GM23338 (cell line): ENCODE data around the gene NUPR1. TPM values are rescaled to one million over a fixed set of nuclear protein-coding genes. Genes with fewer than 3 reads are reported as not detected.

Source experiments
- ATAC-seq: fragments of 200-7000 bp; cut with Tn5 transposase; 3 replicates; pipeline ENCODE4 v1.9.1; 2020
- DNase-seq: peaks from one replicate; pipeline ENCODE4 v3.0.0-alpha.2; 2015; ENCODE audit warnings: low spot score
- H2AFZ ChIP-seq: fragments of 200-600 bp; sonication (generic); 2 replicates; pipeline ENCODE4 v1.8.0; 2016; ENCODE audit warnings: antibody characterized with exemption, mild to moderate bottlenecking, moderate library complexity
- H3F3A ChIP-seq: fragments of 200-600 bp; sonication (generic); replicated peaks from 2 replicates; pipeline ENCODE4 v1.8.0; 2017; ENCODE audit warnings: antibody characterized with exemption, mixed run types, low read depth
- H3K27ac ChIP-seq: fragments of 200-600 bp; sonication (generic); 2 replicates; pipeline ENCODE4 v1.6.1; 2016; ENCODE audit warnings: low read depth
- H3K27me3 ChIP-seq: fragments of 200-600 bp; sonication (generic); 2 replicates; pipeline ENCODE4 v1.8.0; 2016; ENCODE audit warnings: mild to moderate bottlenecking, mixed run types, moderate library complexity; ENCODE audit not compliant: insufficient read depth
- H3K36me3 ChIP-seq: fragments of 200-600 bp; sonication (generic); 2 replicates; pipeline ENCODE4 v1.8.0; 2016; ENCODE audit warnings: mild to moderate bottlenecking; ENCODE audit not compliant: insufficient read depth
- H3K4me1 ChIP-seq: fragments of 200-600 bp; sonication (generic); 2 replicates; pipeline ENCODE4 v1.8.0; 2016; ENCODE audit warnings: mild to moderate bottlenecking, moderate library complexity; ENCODE audit not compliant: insufficient read depth
- H3K4me2 ChIP-seq: fragments of 200-600 bp; sonication (generic); 2 replicates; pipeline ENCODE4 v1.7.1; 2017; ENCODE audit warnings: mixed run types
- H3K4me3 ChIP-seq: fragments of 200-600 bp; sonication (generic); 2 replicates; pipeline ENCODE4 v1.6.1; 2016; ENCODE audit warnings: mixed run types
- H3K79me2 ChIP-seq: fragments of 200-600 bp; sonication (generic); replicated peaks from 2 replicates; pipeline ENCODE4 v1.8.0; 2017; ENCODE audit warnings: mild to moderate bottlenecking; ENCODE audit not compliant: insufficient read depth
- H3K9me2 ChIP-seq: fragments of 200-600 bp; sonication (generic); 2 replicates; pipeline ENCODE4 v1.8.0; 2017; ENCODE audit not compliant: insufficient read depth
- H4K20me1 ChIP-seq: fragments of 200-600 bp; sonication (generic); replicated peaks from 2 replicates; pipeline ENCODE4 v1.8.0; 2017; ENCODE audit warnings: mild to moderate bottlenecking; ENCODE audit not compliant: insufficient read depth
- H3K27ac Mint-ChIP-seq: 2 replicates; pipeline ENCODE4 v1.8.0; 2020; ENCODE audit warnings: inconsistent platforms, mild to moderate bottlenecking, moderate library complexity, mixed read lengths
- H3K27me3 Mint-ChIP-seq: 3 replicates; pipeline ENCODE4 v1.8.0; 2022; ENCODE audit warnings: low read depth, mild to moderate bottlenecking, moderate library complexity, mixed read lengths, inconsistent platforms; ENCODE audit not compliant: insufficient read depth, poor library complexity
- H3K36me3 Mint-ChIP-seq: 3 replicates; pipeline ENCODE4 v1.8.0; 2021; ENCODE audit warnings: low read depth, mild to moderate bottlenecking, inconsistent platforms, moderate library complexity, mixed read lengths
- H3K4me1 Mint-ChIP-seq: 3 replicates; pipeline ENCODE4 v1.8.0; 2020; ENCODE audit warnings: mild to moderate bottlenecking, inconsistent platforms, mixed read lengths
- H3K4me3 Mint-ChIP-seq: 3 replicates; pipeline ENCODE4 v1.8.0; 2021; ENCODE audit warnings: moderate library complexity, mild to moderate bottlenecking, inconsistent platforms, mixed read lengths
- H3K9me3 Mint-ChIP-seq: 3 replicates; pipeline ENCODE4 v1.8.0; 2020; ENCODE audit warnings: moderate library complexity, mild to moderate bottlenecking, inconsistent platforms, mixed read lengths
- CTCF ChIP-seq, 2 experiments: fragments of 200-600 bp in 1 of 2; sonication (generic) in 1 of 2; conservative IDR thresholded peaks; 2 replicates each; pipeline versions ENCODE4 v1.5.1 to v1.6.1; 2016 to 2017; ENCODE audit warnings: antibody characterized with exemption in 2 of 2, low read depth in 2 of 2, mild to moderate bottlenecking in 2 of 2, moderate library complexity in 1 of 2
- ETS1 ChIP-seq: IDR thresholded peaks from 2 replicates; pipeline ENCODE4 v1.6.1; 2016; ENCODE audit warnings: antibody characterized with exemption
- EZH2 ChIP-seq: fragments of 200-600 bp; sonication (generic); IDR thresholded peaks from one replicate; pipeline ENCODE4 v1.8.0; 2017; ENCODE audit warnings: antibody characterized with exemption, mild to moderate bottlenecking, low read depth; ENCODE audit not compliant: unreplicated experiment
- EZH2phosphoT487 ChIP-seq: fragments of 200-600 bp; sonication (generic); IDR thresholded peaks from one replicate; pipeline ENCODE4 v1.8.1; 2018; ENCODE audit warnings: antibody characterized with exemption; ENCODE audit not compliant: unreplicated experiment
- NANOG ChIP-seq: IDR thresholded peaks from 2 replicates; pipeline ENCODE4 v1.6.1; 2016; ENCODE audit warnings: antibody characterized with exemption, borderline replicate concordance
- REST ChIP-seq: IDR thresholded peaks from one replicate; pipeline ENCODE4 v1.6.1; 2018; ENCODE audit warnings: antibody characterized with exemption; ENCODE audit not compliant: unreplicated experiment
- ZNF331 ChIP-seq: fragments of 250-450 bp; sonication (Bioruptor Pico); IDR thresholded peaks from 2 replicates; pipeline ENCODE4 v1.5.0; 2020; ENCODE audit warnings: low read depth, mild to moderate bottlenecking, moderate library complexity
- ZNF462 ChIP-seq: fragments of 250-450 bp; sonication (Bioruptor Pico); IDR thresholded peaks from 2 replicates; pipeline ENCODE4 v1.5.0; 2020; ENCODE audit warnings: mild to moderate bottlenecking, moderate library complexity
- polyA plus RNA-seq: library from polyadenylated mRNA; unstranded; fragments of >200 nt; fragmentation: Nextera tagmentation; extraction: Ambion mirVana; gene quantifications from 2 replicates; pipeline ENCODE4 v1.2.1, GENCODE V29; 2016
- total RNA-seq: library from RNA; depleted of rRNA; stranded (reverse); fragments of >200 nt; shearing (Covaris generic); gene quantifications from 2 replicates; pipeline ENCODE4 v1.2.3, GENCODE V29; 2014

Gene NUPR1
- total and polyA plus RNA-seq, 2 experiments from 2014 or later = 0.03 to 0.48 TPM

GRCh38 chr16:28502290-28502689 lies 36.5 kb downstream of the NUPR1 start (continued):
- TF ChIP-seq ZNF462 (CRISPR knock-in tag) = no peak
- no peak for TF ChIP-seq NANOG
- TF ChIP-seq CTCF (conservative IDR thresholded peaks at IDR 0.05; ENCODE audit: low read depth in 2 of 2) = no peak
- no peak for TF ChIP-seq EZH2
- TF ChIP-seq EZH2phosphoT487 = no peak

- Histone ChIP-seq H3K4me3 (no peak overlapping the region), H4K20me1 (no peaks in the 10 kb centered on the region), H3K4me1 (no peaks in the 10 kb centered on the region), H3K79me2 (no peaks in the 10 kb centered on the region), H2AFZ (no peak overlapping the region), H3K4me2 (no peak overlapping the region), H3K27me3 (no peaks in the 10 kb centered on the region), H3K27ac (no peak overlapping the region), H3K36me3 (no peaks in the 10 kb centered on the region), H3K9me2 (peaks cover 6% of the 10 kb centered on the region; the same call in 1 of the 2 replicates), H3F3A (no peaks in the 10 kb centered on the region)
- H3K4me1 Mint-ChIP-seq = no peaks in the 10 kb centered on the region
- H3K9me3 Mint-ChIP-seq = no peaks in the 10 kb centered on the region
- no peaks in the 10 kb centered on the region for H3K36me3 Mint-ChIP-seq
- no peak for DNase-seq
- H3K4me3 Mint-ChIP-seq = no peak overlapping the region
- no peak overlapping the region for H3K27ac Mint-ChIP-seq
- peaks cover 21% of the 10 kb centered on the region for H3K27me3 Mint-ChIP-seq
- ATAC-seq = no peak
- TF ChIP-seq NANOG (no peak), REST (no peak), ZNF331 (CRISPR knock-in tag) (no peak), ETS1 (no peak)
These were observed 37.2 kb downstream of the NUPR1 start for GRCh38 chr16:28501258-28502232.
